SK-N-SH treated with all-trans-retinoic acid at 6 μM for 48 hours (cell line): Measurements from ENCODE around the gene B3GNT3.
A peak's percentile ranks its signal among the peaks of the same experiment; 100 is the strongest.

ENCODE experiments used
- ATAC-seq: fragments of 200-7000 bp; cut with Tn5 transposase; 3 replicates; pipeline ENCODE4 v1.9.1; 2020; ENCODE audit warnings: mild to moderate bottlenecking, moderate library complexity
- ARNTL ChIP-seq: fragments of 450-650 bp; formaldehyde crosslinking; IDR thresholded peaks from 2 replicates; pipeline ENCODE4 v1.5.0; 2020; ENCODE audit warnings: low read depth, mild to moderate bottlenecking, moderate library complexity, borderline replicate concordance
- BACH2 ChIP-seq: fragments of 250-450 bp; sonication (Bioruptor Pico); IDR thresholded peaks from 2 replicates; pipeline ENCODE4 v1.9.0; 2021; ENCODE audit warnings: mild to moderate bottlenecking, borderline replicate concordance
- CREB5 ChIP-seq: fragments of 250-450 bp; sonication (Bioruptor Pico); IDR thresholded peaks from 2 replicates; pipeline ENCODE4 v1.5.1; 2020; ENCODE audit warnings: low read depth, mild to moderate bottlenecking, moderate library complexity
- CSRNP3 ChIP-seq: fragments of 250-450 bp; sonication (Bioruptor Pico); IDR thresholded peaks from 2 replicates; pipeline ENCODE4 v1.5.1; 2021; ENCODE audit warnings: mild to moderate bottlenecking, moderate library complexity
- ESRRG ChIP-seq: fragments of 250-450 bp; sonication (Bioruptor Pico); IDR thresholded peaks from 2 replicates; pipeline ENCODE4 v1.6.1; 2021; ENCODE audit warnings: mild to moderate bottlenecking
- GLIS3 ChIP-seq: fragments of 250-450 bp; sonication (Bioruptor Pico); IDR thresholded peaks from 2 replicates; pipeline ENCODE4 v1.5.0; 2020; ENCODE audit warnings: mild to moderate bottlenecking, moderate library complexity
- ISL1 ChIP-seq: fragments of 250-450 bp; sonication (Bioruptor Pico); IDR thresholded peaks from 2 replicates; pipeline ENCODE4 v2.1.2; 2022; ENCODE audit warnings: mild to moderate bottlenecking, moderate library complexity
- OSR1 ChIP-seq: fragments of 250-450 bp; sonication (Bioruptor Pico); IDR thresholded peaks from 2 replicates; pipeline ENCODE4 v1.8.0; 2022; ENCODE audit warnings: moderate library complexity, mild to moderate bottlenecking, inconsistent platforms
- PPARA ChIP-seq: fragments of 250-450 bp; sonication (Bioruptor Pico); IDR thresholded peaks from 2 replicates; pipeline ENCODE4 v1.5.0; 2020; ENCODE audit warnings: mild to moderate bottlenecking, borderline replicate concordance
- SNAI2 ChIP-seq: fragments of 250-450 bp; sonication (Bioruptor Pico); IDR thresholded peaks from 2 replicates; pipeline ENCODE4 v1.5.0; 2020; ENCODE audit warnings: mild to moderate bottlenecking, moderate library complexity
- TCF4 ChIP-seq: fragments of 250-450 bp; sonication (Bioruptor Pico); IDR thresholded peaks from 2 replicates; pipeline ENCODE4 v1.8.0; 2021; ENCODE audit warnings: mild to moderate bottlenecking, moderate library complexity, borderline replicate concordance
- TOX ChIP-seq: fragments of 250-450 bp; sonication (Bioruptor Pico); IDR thresholded peaks from 2 replicates; pipeline ENCODE4 v1.8.0; 2021; ENCODE audit warnings: mild to moderate bottlenecking, moderate library complexity, borderline replicate concordance
- TSHZ2 ChIP-seq: fragments of 250-450 bp; sonication (Bioruptor Pico); IDR thresholded peaks from 2 replicates; pipeline ENCODE4 v1.5.0; 2020; ENCODE audit warnings: mild to moderate bottlenecking, moderate library complexity
- ZC3H10 ChIP-seq: fragments of 250-450 bp; sonication (Bioruptor Pico); IDR thresholded peaks from 2 replicates; pipeline ENCODE4 v1.5.1; 2021; ENCODE audit warnings: mild to moderate bottlenecking, moderate library complexity
- ZFP3 ChIP-seq: fragments of 250-450 bp; sonication (Bioruptor Pico); IDR thresholded peaks from 2 replicates; pipeline ENCODE4 v1.5.0; 2020; ENCODE audit warnings: mild to moderate bottlenecking, moderate library complexity
- ZFP30 ChIP-seq: fragments of 450-650 bp; formaldehyde crosslinking; IDR thresholded peaks from 2 replicates; pipeline ENCODE4 v1.5.0; 2022; ENCODE audit warnings: mild to moderate bottlenecking, moderate library complexity
- ZNF565 ChIP-seq: fragments of 450-650 bp; formaldehyde crosslinking; conservative IDR thresholded peaks from 2 replicates; pipeline ENCODE4 v1.5.0; 2020; ENCODE audit warnings: low read depth, mild to moderate bottlenecking, moderate library complexity
- ZNF70 ChIP-seq: fragments of 450-650 bp; formaldehyde crosslinking; IDR thresholded peaks from 2 replicates; pipeline ENCODE4 v1.5.0; 2020; ENCODE audit warnings: mild to moderate bottlenecking, moderate library complexity
- ZNF8 ChIP-seq: fragments of 450-650 bp; formaldehyde crosslinking; IDR thresholded peaks from 2 replicates; pipeline ENCODE4 v1.5.0; 2020; ENCODE audit warnings: mild to moderate bottlenecking, moderate library complexity

B3GNT3 gene

GRCh38 chr19:17787274-17787913, 7.5 kb upstream of the B3GNT3 start:
- no peak for ATAC-seq
- no peak for TF ChIP-seq ZC3H10 (CRISPR knock-in tag)
- no peak for TF ChIP-seq TSHZ2 (CRISPR knock-in tag)
- no peak for TF ChIP-seq TCF4 (CRISPR knock-in tag)
- no peak for TF ChIP-seq OSR1
- TF ChIP-seq PPARA (CRISPR knock-in tag): no peak
- TF ChIP-seq CSRNP3: no peak
- TF ChIP-seq ZNF8 (CRISPR knock-in tag): no peak
- TF ChIP-seq TOX (CRISPR knock-in tag): no peak
- TF ChIP-seq SNAI2: no peak
- no peak for TF ChIP-seq ZFP3
- no peak for TF ChIP-seq BACH2 (CRISPR knock-in tag)
- TF ChIP-seq ZNF565: no peak
- no peak for TF ChIP-seq ZFP30 (CRISPR knock-in tag)

- no peak for ATAC-seq
These were observed 6.3 kb upstream of the B3GNT3 start for GRCh38 chr19:17788632-17789031.

GRCh38 chr19:17790059-17790780, 4.7 kb upstream of the B3GNT3 start:
- ATAC-seq: no peak
- TF ChIP-seq OSR1 (no peak), TCF4 (CRISPR knock-in tag) (no peak), TSHZ2 (CRISPR knock-in tag) (no peak), CREB5 (CRISPR knock-in tag) (no peak), BACH2 (CRISPR knock-in tag) (no peak), TOX (CRISPR knock-in tag) (no peak), ZNF565 (no peak)

More at GRCh38 chr19:17788632-17789031, 6.3 kb upstream of the B3GNT3 start:
- TF ChIP-seq ZFP3 (peak; percentile 99), ZNF70 (CRISPR knock-in tag) (no peak), BACH2 (CRISPR knock-in tag) (no peak), ISL1 (CRISPR knock-in tag) (no peak), SNAI2 (no peak), ZNF565 (no peak)

GRCh38 chr19:17794412-17794730, 567 bp upstream of the B3GNT3 start:
- TF ChIP-seq ZNF70 (CRISPR knock-in tag): no peak
- no peak for TF ChIP-seq TSHZ2 (CRISPR knock-in tag)
- TF ChIP-seq OSR1: no peak
- TF ChIP-seq GLIS3: no peak
- no peak for TF ChIP-seq CSRNP3
- TF ChIP-seq ARNTL (CRISPR knock-in tag): no peak
- no peak for TF ChIP-seq ESRRG (CRISPR knock-in tag)
- TF ChIP-seq TCF4 (CRISPR knock-in tag): no peak
- TF ChIP-seq ZNF8 (CRISPR knock-in tag): no peak
- ATAC-seq: no peak
